Psoas muscle (tissue), 8 donors: Measurements from ENCODE around the gene BPTF. TPM values are rescaled to one million over a fixed set of nuclear protein-coding genes. Genes with fewer than 3 reads are reported as not detected.
"Not testable (repeated sequence)": the region's sequence is repeated elsewhere in the genome, so short reads cannot be mapped to it uniquely, and the experiment has no call there.

Experiments used
- ATAC-seq, 4 donors: fragments of 200-7000 bp; cut with Tn5 transposase; one replicate each; pipeline ENCODE4 v1.9.1; 2020; ENCODE audit warnings: moderate library complexity in 3 of 4, mild to moderate bottlenecking in 2 of 4
- DNase-seq, 2 donors: peaks; one replicate each; pipeline ENCODE4 v3.0.0-alpha.2; 2020
- H3K27ac ChIP-seq: fragments of 200-600 bp; one replicate; pipeline ENCODE4 v1.8.0; 2022
- H3K27me3 ChIP-seq, 3 donors: fragments of 200-600 bp in 1 of 3; one replicate each; pipeline versions ENCODE4 v1.6.1 to v1.8.0; 2013 to 2022; ENCODE audit warnings: low read length in 2 of 3, mild to moderate bottlenecking in 2 of 3, moderate library complexity in 1 of 3; ENCODE audit not compliant: insufficient read depth in 3 of 3
- H3K36me3 ChIP-seq, 2 donors: fragments of 200-600 bp in 1 of 2; one replicate each; pipeline versions ENCODE4 v1.6.1 to v1.8.0; 2013 to 2022; ENCODE audit warnings: low read depth in 1 of 2, mild to moderate bottlenecking in 1 of 2, moderate library complexity in 1 of 2; ENCODE audit not compliant: insufficient read depth in 1 of 2
- H3K4me1 ChIP-seq: fragments of 200-600 bp; one replicate; pipeline ENCODE4 v1.8.0; 2022
- H3K4me3 ChIP-seq: fragments of 200-600 bp; one replicate; pipeline ENCODE4 v1.8.0; 2022; ENCODE audit warnings: mild to moderate bottlenecking
- H3K9me3 ChIP-seq: fragments of 200-600 bp; one replicate; pipeline ENCODE4 v1.8.0; 2022
- CTCF ChIP-seq: fragments of 200-600 bp; IDR thresholded peaks from one replicate; pipeline ENCODE4 v1.8.0; 2022; ENCODE audit warnings: antibody characterized with exemption
- WGBS, 3 donors: extraction: QIAGEN DNeasy Blood & Tissue Kit; methylation state at CpG; one replicate each; pipeline versions ENCODE4 v1.1.6 to v1.1.7; 2013; 5-methylcytosine and 5-hydroxymethylcytosine counted together
- intact Hi-C, 2 donors: fragments of 100-400 bp; cut with DNase I; formaldehyde crosslinking; loops; one replicate each; pipeline versions ENCODE4 v1.11.0 to v1.14.2; 2022
- polyA plus RNA-seq, 3 donors: library from polyadenylated mRNA; stranded (reverse); fragments of 200-250 nt; gene quantifications; one replicate each; pipeline ENCODE4 v1.2.3, GENCODE V29; 2013
- total RNA-seq, 4 donors: library from RNA; stranded (reverse); fragmentation: NEBNext Ultra II Directional in 2 of 4; extraction: Animal tissue kit (Norgen Biotek cat#: 25700) in 2 of 4; gene quantifications; one replicate each; pipeline versions ENCODE4 v1.2.1 to v1.2.4, GENCODE V29; 2021 to 2023
- donor health status: healthy with polysubstance abuse.
- donor health status: DM: no; HTN: no; CAD: no; lungs with moderate emphysema.
- donor health status: Bipolar disorder and iron deficiency.
- donor health status: healthy.
- donor health status: DM: yes; HTN: yes; CAD: no.
- donor health status: DM: no; HTN: no; CAD: no.
- donor health status: DM: no; HTN: no; CAD: no.
- donor health status: DM: yes; HTN: yes; CAD: no.

Gene BPTF
- total and polyA plus RNA-seq, 7 donors: 10.0 to 60.9 (median 48.0) TPM

GRCh38 chr17:67922503-67922902, 97.2 kb downstream of the BPTF start:
- peak in 1 of 4 donors; percentile 35 for ATAC-seq
- WGBS, 3 donors: 49 to 54% (median 50%) methylated on average over 5 of the region's 5 CpGs
- Histone ChIP-seq H3K36me3 (peaks cover 7 to 93% of the 10 kb centered on the region in 2 donors), H3K27me3 (no peaks in the 10 kb centered on the region), H3K4me3 (no peak overlapping the region), H3K27ac (no peak overlapping the region), H3K9me3 (no peaks in the 10 kb centered on the region), H3K4me1 (no peaks in the 10 kb centered on the region)
- no peak for TF ChIP-seq CTCF
- intact Hi-C loops: loop anchor here in 1 of 2 donors (10.0 kb wide), 1 partner anchor 198 kb away; no protein-coding TSS in a partner anchor
- no peak for DNase-seq

GRCh38 chr17:67928842-67929241, 103.5 kb downstream of the BPTF start:
- intact Hi-C loops: loop anchor here in 1 of 2 donors (10.0 kb wide), 1 partner anchor 204 kb away; no protein-coding TSS in a partner anchor
- DNase-seq: not testable (repeated sequence)

GRCh38 chr17:67931227-67931626, 105.9 kb downstream of the BPTF start:
- ATAC-seq (no peak), DNase-seq (no peak)
- Histone ChIP-seq H3K27me3 (no peaks in the 10 kb centered on the region), H3K4me3 (no peak overlapping the region), H3K4me1 (no peaks in the 10 kb centered on the region), H3K36me3 (peaks cover 6 to 100% of the 10 kb centered on the region in 2 donors), H3K9me3 (no peaks in the 10 kb centered on the region), H3K27ac (no peak overlapping the region)
- 93 to 97% (median 94%) methylated on average over 5 of the region's 5 CpGs for WGBS, 3 donors
- intact Hi-C loops: no loop called here
- no peak for TF ChIP-seq CTCF

More at GRCh38 chr17:67928842-67929241, 103.5 kb downstream of the BPTF start:
- H3K9me3 ChIP-seq, H3K27me3 ChIP-seq, ATAC-seq, H3K27ac ChIP-seq, H3K4me3 ChIP-seq, H3K4me1 ChIP-seq: not testable (repeated sequence)
- peaks cover 6 to 100% of the 10 kb centered on the region in 2 donors for H3K36me3 ChIP-seq
- 56 to 59% (median 56%) methylated on average over 4 of the region's 4 CpGs for WGBS, 3 donors

- Histone ChIP-seq H3K9me3 (no peaks in the 10 kb centered on the region), H3K27me3 (no peaks in the 10 kb centered on the region), H3K36me3 (peaks cover 14 to 100% of the 10 kb centered on the region in 2 donors), H3K4me1 (no peaks in the 10 kb centered on the region), H3K4me3 (no peak overlapping the region), H3K27ac (no peak overlapping the region)
- 89 to 95% (median 89%) methylated on average over 3 of the region's 3 CpGs for WGBS, 3 donors
- intact Hi-C loops: loop anchor here in 1 of 2 donors (10.0 kb wide), 1 partner anchor 198 kb away; no protein-coding TSS in a partner anchor
- DNase-seq (no peak), ATAC-seq (no peak)
- peak; percentile 29 for TF ChIP-seq CTCF
These were observed 117.5 kb downstream of the BPTF start for GRCh38 chr17:67942810-67943209.

GRCh38 chr17:67944035-67944434, 118.7 kb downstream of the BPTF start:
- intact Hi-C loops: loop anchor here in 1 of 2 donors (10.0 kb wide), 1 partner anchor 199 kb away; no protein-coding TSS in a partner anchor
- Histone ChIP-seq H3K27ac (no peak overlapping the region), H3K4me3 (no peak overlapping the region), H3K4me1 (no peaks in the 10 kb centered on the region), H3K27me3 (no peaks in the 10 kb centered on the region), H3K36me3 (peaks cover 22 to 100% of the 10 kb centered on the region in 2 donors), H3K9me3 (no peaks in the 10 kb centered on the region)
- no peak for ATAC-seq
- TF ChIP-seq CTCF: no peak
- no peak for DNase-seq
- WGBS, 3 donors: 86 to 95% (median 93%) methylated on average over 5 of the region's 5 CpGs
